GM19193 (cell line): ENCODE data around the gene FAM227A.

Experiments
- POLR2A ChIP-seq: IDR thresholded peaks from 4 replicates; pipeline ENCODE4 v1.6.1; 2011; ENCODE audit not compliant: insufficient read depth, insufficient read length; ENCODE audit errors: extremely low read depth

The FAM227A gene

GRCh38 chr22:38599466-38599865 lies 56.7 kb downstream of the FAM227A start:
- no peak for TF ChIP-seq POLR2A

- TF ChIP-seq POLR2A, result no peak
These were observed 77.7 kb downstream of the FAM227A start for GRCh38 chr22:38578505-38578904.

- TF ChIP-seq POLR2A, result no peak
These were observed 84.1 kb downstream of the FAM227A start for GRCh38 chr22:38572065-38572464.

GRCh38 chr22:38570779-38571364 lies 85.3 kb downstream of the FAM227A start:
- TF ChIP-seq POLR2A, result no peak

- peak; percentile 65 for TF ChIP-seq POLR2A
These were observed 86.0 kb downstream of the FAM227A start, which contains the start of gene DMC1 for GRCh38 chr22:38569972-38570778. DMC1 (minus strand) TSS chr22:38570183; CDS start chr22:38568256, 1,927 bp downstream.

GRCh38 chr22:38569181-38569971 lies 86.8 kb downstream of the FAM227A start:
- TF ChIP-seq POLR2A, result no peak

GRCh38 chr22:38567531-38568285 lies 88.5 kb downstream of the FAM227A start:
- no peak for TF ChIP-seq POLR2A

GRCh38 chr22:38566726-38567504 lies 89.3 kb downstream of the FAM227A start:
- TF ChIP-seq POLR2A, result no peak

GRCh38 chr22:38565441-38565840 lies 90.8 kb downstream of the FAM227A start:
- TF ChIP-seq POLR2A, result no peak

GRCh38 chr22:38564669-38565068 lies 91.5 kb downstream of the FAM227A start:
- TF ChIP-seq POLR2A, result no peak

GRCh38 chr22:38554281-38554680 lies 101.9 kb downstream of the FAM227A start:
- TF ChIP-seq POLR2A, result no peak

GRCh38 chr22:38549101-38549894 lies 106.9 kb downstream of the FAM227A start:
- no peak for TF ChIP-seq POLR2A

- no peak for TF ChIP-seq POLR2A
These were observed 115.5 kb downstream of the FAM227A start for GRCh38 chr22:38540701-38541100.

- no peak for TF ChIP-seq POLR2A
These were observed 124.8 kb downstream of the FAM227A start for GRCh38 chr22:38531251-38531938.
